Motor neuron (in vitro differentiated cells): ENCODE data around the gene SGSM1. TPM values are rescaled to one million over a fixed set of nuclear protein-coding genes. Genes with fewer than 3 reads are reported as not detected.

ENCODE experiments used
- ATAC-seq, 8 experiments: fragments of 200-7000 bp; cut with Tn5 transposase; replicated peaks in 6 of 8; 2 replicates each; pipeline ENCODE4 v1.8.0; 2021; ENCODE audit warnings: mild to moderate bottlenecking in 8 of 8, moderate library complexity in 8 of 8
- H3K27ac ChIP-seq, 2 donors: fragments of 250-450 bp; sonication (Bioruptor Pico); 2 replicates each; pipeline ENCODE4 v1.9.0; 2021; ENCODE audit warnings: antibody characterized with exemption in 2 of 2, mild to moderate bottlenecking in 2 of 2, moderate library complexity in 1 of 2
- H3K4me1 ChIP-seq, 2 donors: fragments of 250-450 bp; sonication (Bioruptor Pico); replicated peaks in 1 of 2; 2 replicates each; pipeline ENCODE4 v1.6.1; 2021; ENCODE audit warnings: antibody characterized with exemption in 2 of 2, mild to moderate bottlenecking in 2 of 2, moderate library complexity in 1 of 2
- H3K4me3 ChIP-seq, 5 donors: fragments of 250-450 bp; sonication (Bioruptor Pico); 2 replicates each; pipeline ENCODE4 v1.9.0; 2021; ENCODE audit warnings: antibody characterized with exemption in 5 of 5, mild to moderate bottlenecking in 5 of 5, moderate library complexity in 4 of 5
- WGBS, 10 experiments: fragments of 450-650 bp; shearing (Covaris generic); methylation state at CpG; one replicate each; pipeline ENCODE4 v1.0.0; 2022; 5-methylcytosine and 5-hydroxymethylcytosine counted together
- in situ Hi-C, 9 experiments: fragments of 400-800 bp; cut with MboI; loops; one replicate each; pipeline ENCODE4 v1.15.0; 2021; ENCODE audit warnings: low sequenced_read_pairs in 9 of 9, low pct_unique_long_range_greater_than_20kb in 2 of 9; ENCODE audit not compliant: unreplicated experiment in 9 of 9
- total RNA-seq, 8 experiments: library from RNA; unstranded; fragments of 300-600 nt; gene quantifications; 2 replicates each; pipeline versions ENCODE4 v1.2.3 to v1.2.4, GENCODE V29; 2022

The SGSM1 gene, protein sequence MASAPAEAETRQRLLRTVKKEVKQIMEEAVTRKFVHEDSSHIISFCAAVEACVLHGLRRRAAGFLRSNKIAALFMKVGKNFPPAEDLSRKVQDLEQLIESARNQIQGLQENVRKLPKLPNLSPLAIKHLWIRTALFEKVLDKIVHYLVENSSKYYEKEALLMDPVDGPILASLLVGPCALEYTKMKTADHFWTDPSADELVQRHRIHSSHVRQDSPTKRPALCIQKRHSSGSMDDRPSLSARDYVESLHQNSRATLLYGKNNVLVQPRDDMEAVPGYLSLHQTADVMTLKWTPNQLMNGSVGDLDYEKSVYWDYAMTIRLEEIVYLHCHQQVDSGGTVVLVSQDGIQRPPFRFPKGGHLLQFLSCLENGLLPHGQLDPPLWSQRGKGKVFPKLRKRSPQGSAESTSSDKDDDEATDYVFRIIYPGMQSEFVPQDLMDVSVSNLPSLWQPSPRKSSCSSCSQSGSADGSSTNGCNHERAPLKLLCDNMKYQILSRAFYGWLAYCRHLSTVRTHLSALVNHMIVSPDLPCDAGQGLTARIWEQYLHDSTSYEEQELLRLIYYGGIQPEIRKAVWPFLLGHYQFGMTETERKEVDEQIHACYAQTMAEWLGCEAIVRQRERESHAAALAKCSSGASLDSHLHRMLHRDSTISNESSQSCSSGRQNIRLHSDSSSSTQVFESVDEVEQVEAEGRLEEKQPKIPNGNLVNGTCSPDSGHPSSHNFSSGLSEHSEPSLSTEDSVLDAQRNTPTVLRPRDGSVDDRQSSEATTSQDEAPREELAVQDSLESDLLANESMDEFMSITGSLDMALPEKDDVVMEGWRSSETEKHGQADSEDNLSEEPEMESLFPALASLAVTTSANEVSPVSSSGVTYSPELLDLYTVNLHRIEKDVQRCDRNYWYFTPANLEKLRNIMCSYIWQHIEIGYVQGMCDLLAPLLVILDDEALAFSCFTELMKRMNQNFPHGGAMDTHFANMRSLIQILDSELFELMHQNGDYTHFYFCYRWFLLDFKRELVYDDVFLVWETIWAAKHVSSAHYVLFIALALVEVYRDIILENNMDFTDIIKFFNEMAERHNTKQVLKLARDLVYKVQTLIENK
- 1 to 10 TPM in 5 of 8 experiments, under 1 TPM in 2, not detected in 1; 0.07 to 6.8 (median 2.2) TPM for total RNA-seq

DNA sequence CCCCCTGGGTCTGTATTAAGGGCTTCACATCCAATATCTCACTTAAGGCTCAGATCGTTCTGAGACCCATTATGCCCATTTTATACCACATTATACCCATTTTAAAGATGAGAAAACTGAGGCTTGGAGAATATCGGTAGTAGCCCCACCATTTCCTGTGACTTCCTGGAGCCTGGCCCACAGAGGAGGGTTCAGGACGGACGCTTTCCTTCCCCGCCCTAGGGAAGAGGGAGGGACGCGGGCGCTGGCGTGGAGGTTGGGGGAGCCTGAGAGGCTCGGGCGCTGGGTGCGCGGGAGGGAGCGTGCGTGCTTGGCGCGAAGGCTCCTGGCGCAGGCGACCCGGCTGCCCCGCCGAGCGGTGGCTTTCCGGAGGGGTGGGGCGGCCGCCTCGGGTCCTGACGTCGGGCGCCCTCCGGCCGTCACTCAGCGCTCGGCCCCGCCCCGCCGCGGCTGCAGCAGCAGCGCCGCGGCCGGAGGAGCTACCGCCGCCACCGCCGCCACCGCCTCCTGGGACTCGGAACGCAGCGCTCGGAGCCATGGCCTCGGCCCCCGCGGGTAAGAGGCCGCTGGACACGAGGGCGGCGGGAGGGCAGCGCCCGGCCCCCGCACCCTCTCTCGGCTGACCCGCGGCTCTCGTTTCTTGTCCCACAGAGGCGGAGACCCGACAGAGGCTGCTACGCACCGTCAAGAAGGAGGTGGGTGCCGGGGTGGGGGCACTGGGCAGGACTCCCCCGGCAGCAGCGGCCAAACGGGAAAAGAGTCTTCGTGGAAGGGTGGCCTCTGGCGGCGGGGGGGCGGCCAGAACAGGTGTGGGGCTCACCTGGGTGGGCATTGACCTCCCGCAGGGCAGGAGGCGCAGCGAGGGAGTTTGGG, at the start of gene SGSM1:
Gene SGSM1, plus strand, starts transcription at position 422 of the 873 bp plus-strand sequence. Its CDS starts 115 bp downstream, at position 537.
- in situ Hi-C loops: no loop called here
- peak; percentile 76 to 95 (median 80) for ATAC-seq
- Histone ChIP-seq H3K4me3 (peak within 1 kb of the TSS; percentile 44 to 82 (median 49)), H3K4me1 (peaks cover 26 to 32% of the 10 kb centered on the region in 2 donors), H3K27ac (peak within 1 kb of the TSS in 1 of 2 donors; percentile 48)
- 3 to 5% (median 5%) methylated on average over 10 to 11 of the region's 80 CpGs; no CpG with 5 or more reads in 7 of the 10 experiments for WGBS, 10 experiments

DNA sequence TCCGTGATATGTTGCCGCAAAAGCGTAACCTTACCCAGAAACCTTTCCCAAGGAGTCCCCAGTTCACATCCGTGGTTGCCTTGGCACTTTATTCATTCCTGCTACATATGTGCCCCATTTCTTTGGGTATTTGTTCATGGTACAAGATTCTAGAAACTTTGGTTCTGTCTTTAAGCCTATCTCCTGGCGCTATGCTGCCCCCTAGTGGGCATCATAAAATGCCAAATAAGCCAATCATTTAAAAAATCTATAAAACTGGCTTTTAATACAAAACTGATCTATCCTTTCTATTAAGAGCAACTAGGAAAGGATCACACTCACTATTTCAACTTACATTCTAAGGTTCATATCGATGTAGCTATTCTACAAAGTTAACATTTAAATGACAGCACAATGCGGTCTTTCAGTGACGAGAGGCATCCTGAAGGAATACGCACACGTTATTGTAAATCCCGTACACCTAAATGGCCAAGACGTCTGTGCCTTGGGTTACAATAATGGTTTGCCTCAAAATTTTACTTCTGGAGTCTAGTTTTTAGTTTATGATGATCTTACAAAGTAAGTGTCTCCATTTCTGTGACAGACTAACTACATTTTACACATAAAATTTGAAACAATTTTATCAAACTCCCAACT, 47.7 kb upstream of the SGSM1 start:
- peak in 1 of 8 experiments; percentile 29 for ATAC-seq
- in situ Hi-C loops: loop anchor here in 5 of 9 experiments (25.0 kb wide), 3 partner anchors 104 to 304 kb away; no protein-coding TSS in a partner anchor
- Histone ChIP-seq H3K27ac (no peak overlapping the region), H3K4me3 (no peak overlapping the region), H3K4me1 (peaks cover 2 to 7% of the 10 kb centered on the region in 2 donors)
- 0 to 72% (median 54%) methylated on average over 1 to 11 of the region's 12 CpGs for WGBS, 10 experiments

DNA sequence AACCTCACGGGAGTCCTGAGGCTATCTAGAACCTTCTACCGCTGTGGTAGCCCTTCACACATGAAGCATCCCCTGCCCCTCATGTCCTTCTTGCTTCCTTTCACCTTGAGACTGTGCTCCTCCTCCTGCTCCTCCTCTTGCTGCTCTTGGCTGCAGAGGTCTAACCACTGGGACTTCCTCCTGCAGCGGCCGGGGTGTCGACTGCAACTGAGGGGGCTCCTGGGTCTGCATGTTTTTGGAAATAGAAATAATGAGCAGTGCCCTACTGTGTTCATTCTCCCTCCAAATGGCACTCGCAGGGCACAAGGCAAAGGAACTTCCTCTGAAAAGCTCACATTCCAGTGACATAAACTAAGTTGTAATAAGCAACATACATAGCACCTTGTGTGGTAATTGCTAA, 46.2 kb upstream of the SGSM1 start:
- WGBS, 10 experiments: 0 to 72% (median 35%) methylated on average over 2 to 6 of the region's 6 CpGs; no CpG with 5 or more reads in 4 of the 10 experiments
- H3K4me1 ChIP-seq: no peaks in the 10 kb centered on the region
- H3K4me3 ChIP-seq: no peak overlapping the region
- in situ Hi-C loops: loop anchor here in 5 of 9 experiments (25.0 kb wide), 3 partner anchors 103 to 303 kb away; no protein-coding TSS in a partner anchor
- no peak overlapping the region for H3K27ac ChIP-seq
- ATAC-seq: no peak

DNA sequence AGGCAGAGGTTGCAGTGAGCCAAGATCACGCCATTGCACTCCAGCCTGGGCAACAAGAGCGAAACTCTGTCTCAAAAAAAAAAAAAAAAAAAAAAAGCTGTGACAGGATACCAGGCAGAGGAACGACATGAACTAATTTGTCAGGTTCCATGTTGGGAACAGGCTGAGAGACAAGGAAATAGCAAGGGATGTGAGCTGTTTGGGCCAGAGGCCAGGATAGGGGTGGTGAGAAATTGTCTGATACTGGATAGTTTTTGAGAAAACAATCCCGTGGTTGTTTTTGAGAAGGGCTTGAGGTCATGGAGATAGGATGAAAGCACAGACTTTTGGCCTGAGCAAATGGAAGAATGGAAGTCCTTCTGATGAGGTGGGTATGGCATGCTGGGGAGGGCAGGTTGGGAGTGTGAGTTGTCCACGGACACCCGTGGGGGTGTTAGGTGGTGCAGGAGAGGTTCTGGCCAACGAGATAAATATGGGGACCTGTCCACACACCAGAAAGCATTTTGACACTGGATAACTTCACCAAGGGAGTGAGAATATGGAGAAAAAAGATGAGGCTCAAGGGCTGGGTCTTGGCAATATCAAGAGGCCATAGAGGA, 45.2 kb upstream of the SGSM1 start:
- in situ Hi-C loops: loop anchor here in 5 of 9 experiments (25.0 kb wide), 3 partner anchors 101 to 301 kb away; no protein-coding TSS in a partner anchor
- 36 to 100% (median 73%) methylated on average over 1 to 7 of the region's 7 CpGs; no CpG with 5 or more reads in 1 of the 10 experiments for WGBS, 10 experiments
- no peak overlapping the region for H3K4me3 ChIP-seq
- ATAC-seq: no peak
- no peak overlapping the region for H3K27ac ChIP-seq
- no peaks in the 10 kb centered on the region for H3K4me1 ChIP-seq

DNA sequence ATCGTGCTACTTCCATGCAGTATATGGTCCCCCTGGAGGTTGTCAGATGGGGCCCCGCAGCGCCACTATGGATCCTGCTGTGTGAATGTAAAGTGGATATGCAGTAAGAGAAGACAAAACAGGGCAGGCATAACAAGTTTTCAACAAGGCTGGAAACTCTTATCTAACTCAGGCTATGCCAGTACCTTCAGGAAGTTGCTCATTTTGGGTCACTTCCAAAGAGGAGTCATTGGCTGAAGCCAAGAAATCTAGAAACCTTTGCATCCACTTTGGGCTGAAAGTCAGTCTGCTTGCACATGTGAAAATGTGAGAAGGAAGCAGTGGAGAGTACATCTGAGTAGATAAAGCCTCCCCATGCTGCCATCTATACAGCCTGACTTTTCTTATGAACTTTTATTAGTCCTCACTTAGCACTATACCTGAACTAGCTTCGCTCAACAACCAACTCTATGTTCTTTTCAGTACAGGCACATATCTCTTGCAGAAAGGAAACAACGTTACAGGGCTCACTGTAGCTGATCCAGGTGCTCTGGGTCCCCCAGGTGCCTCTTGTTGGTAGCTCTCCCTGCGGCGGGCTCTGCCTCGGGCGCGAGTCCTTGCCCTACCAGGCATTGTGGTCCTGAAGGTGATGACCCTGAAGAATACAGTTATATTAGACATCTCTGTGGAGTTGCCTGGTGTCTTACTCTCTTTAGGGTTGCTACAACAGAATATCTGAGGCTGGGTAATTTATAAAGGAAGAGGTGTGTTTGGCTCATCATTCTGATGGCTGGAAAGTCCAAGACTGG, 43.9 kb upstream of the SGSM1 start:
- WGBS, 10 experiments: 0 to 90% (median 81%) methylated on average over 1 to 10 of the region's 10 CpGs; no CpG with 5 or more reads in 2 of the 10 experiments
- no peak for ATAC-seq
- no peaks in the 10 kb centered on the region for H3K4me1 ChIP-seq
- H3K27ac ChIP-seq: no peak overlapping the region
- no peak overlapping the region for H3K4me3 ChIP-seq
- in situ Hi-C loops: loop anchor here in 5 of 9 experiments (25.0 kb wide), 3 partner anchors 100 to 300 kb away; no protein-coding TSS in a partner anchor

DNA sequence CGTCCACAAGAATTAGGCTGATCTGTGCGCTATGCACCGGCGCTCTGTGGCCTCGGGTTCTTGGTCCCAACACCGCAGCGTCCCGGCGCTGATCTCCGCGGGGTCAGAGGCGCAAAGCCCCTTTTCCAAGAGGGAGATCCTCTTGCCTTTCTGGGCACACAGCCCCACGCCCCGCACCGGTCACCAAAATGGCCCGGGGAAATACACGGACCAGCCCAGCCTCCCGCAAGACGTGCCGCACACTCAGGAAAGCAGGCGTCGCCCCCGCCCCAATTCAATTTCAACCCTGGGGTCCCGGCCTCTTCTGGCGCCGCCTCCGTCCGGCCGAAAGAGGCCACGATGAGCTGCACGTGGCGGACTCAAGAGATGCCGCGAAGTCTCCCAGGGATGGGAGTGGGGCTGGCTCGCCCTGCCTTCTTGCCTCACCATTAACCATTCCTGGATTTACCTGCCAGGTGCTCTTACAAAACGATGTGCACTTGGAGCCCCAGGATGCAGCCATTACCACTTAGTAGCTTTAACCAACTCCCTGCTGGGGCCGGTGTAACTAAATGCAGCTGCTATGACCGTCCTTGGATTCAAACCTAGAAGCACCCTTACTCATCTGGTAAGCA, 42.0 kb upstream of the SGSM1 start:
- Histone ChIP-seq H3K27ac (no peak overlapping the region), H3K4me1 (no peaks in the 10 kb centered on the region), H3K4me3 (no peak overlapping the region)
- 0 to 100% methylated on average over 2 to 6 of the region's 38 CpGs; no CpG with 5 or more reads in 8 of the 10 experiments for WGBS, 10 experiments
- in situ Hi-C loops: loop anchor here in 5 of 9 experiments (25.0 kb wide), 3 partner anchors 98 to 298 kb away; no protein-coding TSS in a partner anchor
- no peak for ATAC-seq

DNA sequence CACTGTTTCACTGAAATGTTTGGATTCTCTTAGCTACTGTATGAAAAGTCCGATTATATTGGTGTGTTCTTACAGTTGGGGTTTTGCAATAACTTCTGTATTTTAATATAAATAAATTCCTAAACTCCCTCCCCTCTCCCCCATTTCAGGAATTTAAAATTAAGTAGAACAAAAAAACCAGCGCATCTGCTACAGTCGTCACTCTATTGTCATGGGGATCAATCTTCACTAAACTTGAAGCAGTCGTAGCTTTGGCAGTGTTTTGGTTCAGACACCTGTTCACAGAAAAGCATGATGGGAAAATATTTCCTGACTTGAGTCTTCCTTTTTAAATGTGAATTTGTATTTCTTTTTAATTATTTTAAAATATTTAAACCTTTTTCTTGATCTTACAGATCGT, 40.8 kb upstream of the SGSM1 start:
- Histone ChIP-seq H3K27ac (no peak overlapping the region), H3K4me1 (no peaks in the 10 kb centered on the region), H3K4me3 (no peak overlapping the region)
- in situ Hi-C loops: loop anchor here in 5 of 9 experiments (25.0 kb wide), 3 partner anchors 97 to 297 kb away; no protein-coding TSS in a partner anchor
- ATAC-seq: no peak
- 0 to 84% (median 52%) methylated on average over 1 to 5 of the region's 5 CpGs for WGBS, 10 experiments

DNA sequence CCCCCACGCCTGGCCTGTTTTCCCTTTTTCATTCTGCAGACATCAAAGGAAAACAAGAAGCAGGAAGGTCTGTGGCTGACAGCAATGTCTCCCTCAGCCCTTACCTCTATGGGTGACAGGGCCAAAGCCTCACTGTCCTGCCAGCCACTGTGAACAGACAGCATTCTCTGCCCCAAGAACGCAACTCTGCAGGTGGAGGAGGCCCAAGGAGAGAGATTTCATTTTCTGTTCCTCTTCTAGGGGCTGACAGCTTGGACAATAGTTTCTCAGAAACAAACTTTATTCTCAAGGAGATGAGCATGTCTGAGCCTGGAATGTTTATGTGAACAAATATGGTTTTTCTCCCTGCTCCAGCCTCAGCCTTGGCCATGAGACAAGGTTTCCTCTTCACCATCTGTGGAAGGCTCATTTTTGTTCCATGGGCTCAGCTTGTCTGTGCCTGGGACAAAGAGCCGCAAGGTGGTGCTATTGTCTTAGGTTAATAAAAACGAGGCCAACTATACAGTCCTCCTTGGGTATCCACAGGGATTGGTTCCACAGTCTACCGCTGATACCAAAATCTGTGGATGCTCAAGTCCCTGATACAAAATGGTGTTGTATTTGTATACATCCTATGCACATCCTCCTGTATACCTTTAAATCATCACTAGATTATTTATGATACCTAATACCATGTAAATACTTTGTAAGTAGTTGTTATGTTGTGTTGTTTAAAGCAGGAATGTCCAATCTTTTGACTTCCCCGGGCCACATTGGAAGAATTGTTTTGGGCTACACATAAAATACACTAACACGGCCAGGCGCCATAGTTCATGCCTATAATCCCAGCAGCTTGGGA, 37.3 kb upstream of the SGSM1 start:
- H3K4me1 ChIP-seq: no peaks in the 10 kb centered on the region
- 0 to 100% (median 25%) methylated on average over 1 to 5 of the region's 8 CpGs; no CpG with 5 or more reads in 3 of the 10 experiments for WGBS, 10 experiments
- peak; percentile 71 to 94 (median 91) for ATAC-seq
- no peak overlapping the region for H3K4me3 ChIP-seq
- H3K27ac ChIP-seq: no peak overlapping the region
- in situ Hi-C loops: loop anchor here in 5 of 9 experiments (25.0 kb wide), 3 partner anchors 94 to 294 kb away; no protein-coding TSS in a partner anchor

DNA sequence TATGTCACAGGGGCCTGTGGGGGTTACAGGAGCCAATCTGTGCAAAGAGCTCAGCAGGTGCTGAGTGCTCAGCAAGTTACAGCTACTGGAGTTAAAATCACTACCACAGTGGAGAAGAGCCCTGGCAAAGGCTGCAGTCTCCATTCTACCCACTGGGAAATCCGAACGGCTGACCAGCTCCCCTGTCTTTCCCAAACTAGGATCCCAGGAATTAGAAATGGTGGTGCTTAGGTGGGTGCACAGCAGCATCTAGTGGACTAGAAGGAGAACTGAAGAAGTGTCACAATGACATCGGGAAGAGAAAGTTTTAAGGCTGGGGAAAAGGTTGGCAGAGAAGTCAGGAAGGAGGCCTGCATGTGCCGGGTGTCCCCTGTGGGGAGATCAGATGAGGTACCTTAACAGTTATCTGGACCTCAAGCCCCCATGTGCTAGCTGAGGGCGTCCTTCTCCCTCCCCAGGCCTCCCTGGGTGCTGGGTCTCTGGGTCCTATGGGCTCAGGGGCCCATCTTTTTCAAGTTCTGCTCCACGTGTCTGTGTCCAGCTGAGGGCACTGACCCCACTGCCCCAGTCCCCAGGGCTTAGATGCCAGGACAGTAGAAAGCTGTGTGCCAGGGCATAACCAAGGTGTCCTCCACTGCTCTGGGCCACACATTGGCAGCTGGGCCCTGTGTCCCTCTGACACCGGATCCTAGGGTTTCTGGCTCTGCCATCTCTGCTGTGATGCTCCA, 33.4 kb upstream of the SGSM1 start:
- no peaks in the 10 kb centered on the region for H3K4me1 ChIP-seq
- in situ Hi-C loops: loop anchor here in 5 of 9 experiments (25.0 kb wide), 3 partner anchors 90 to 290 kb away; no protein-coding TSS in a partner anchor
- H3K27ac ChIP-seq: no peak overlapping the region
- H3K4me3 ChIP-seq: no peak overlapping the region
- WGBS, 10 experiments: 0 to 80% (median 55%) methylated on average over 1 to 3 of the region's 7 CpGs; no CpG with 5 or more reads in 4 of the 10 experiments
- ATAC-seq: peak in 4 of 8 experiments; percentile 29 to 90 (median 52)
